GM18502 (cell line): ENCODE data around the gene EPB41L3.

ENCODE experiments used
- ATAC-seq: cut with Tn5 transposase; IDR thresholded peaks from one replicate; pipeline ENCODE4 v1.9.1; 2021; ENCODE audit warnings: mild to moderate bottlenecking; ENCODE audit not compliant: unreplicated experiment, poor library complexity

The EPB41L3 gene

DNA sequence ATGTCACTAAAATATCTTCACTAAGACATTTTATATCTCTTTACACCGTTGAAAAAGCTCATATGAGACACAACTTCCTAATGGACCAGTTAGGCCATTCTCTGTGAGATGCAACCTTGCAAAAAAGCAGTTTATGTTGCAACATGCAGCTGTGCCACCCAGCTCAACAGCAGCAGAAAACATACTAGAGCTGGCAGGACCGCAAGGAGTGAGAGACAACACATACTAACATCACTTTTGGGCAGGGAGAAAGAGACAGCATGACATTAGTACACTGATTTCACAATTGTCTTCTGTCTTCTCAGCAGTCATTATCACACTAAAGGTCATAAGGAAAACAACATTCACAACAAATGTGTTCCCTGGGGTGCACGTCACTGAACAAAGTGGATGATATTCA lies 122.9 kb downstream of the EPB41L3 start:
- no peak for ATAC-seq

- ATAC-seq = no peak
Measured at GRCh38 chr18:5419601-5420000, 124.2 kb downstream of the EPB41L3 start.

- ATAC-seq = no peak
Measured at GRCh38 chr18:5419030-5419429, 124.8 kb downstream of the EPB41L3 start.

DNA sequence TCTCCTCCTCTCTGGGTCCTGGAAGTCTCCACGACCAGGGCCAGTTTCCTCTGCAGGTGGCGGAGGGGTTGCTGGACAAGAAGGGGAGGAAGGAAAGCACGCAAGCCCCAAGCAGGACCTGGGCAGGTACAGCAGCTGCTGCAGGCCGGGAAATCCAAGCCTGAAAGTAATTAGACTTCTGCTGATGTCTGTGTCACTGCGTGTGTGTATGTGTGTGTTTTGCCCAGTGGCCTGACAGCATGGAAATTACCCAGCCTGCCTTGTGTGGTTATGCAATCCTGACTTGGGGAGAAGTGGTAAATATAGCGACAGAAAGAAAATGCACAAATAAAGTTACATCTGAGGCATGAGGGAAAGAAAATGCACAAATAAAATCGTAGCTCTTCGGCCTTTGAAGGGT lies 126.5 kb downstream of the EPB41L3 start:
- no peak for ATAC-seq

- ATAC-seq = no peak
Measured at GRCh38 chr18:5416112-5416511, 127.7 kb downstream of the EPB41L3 start.

- no peak for ATAC-seq
Measured at GRCh38 chr18:5415665-5416064, 128.1 kb downstream of the EPB41L3 start.

DNA sequence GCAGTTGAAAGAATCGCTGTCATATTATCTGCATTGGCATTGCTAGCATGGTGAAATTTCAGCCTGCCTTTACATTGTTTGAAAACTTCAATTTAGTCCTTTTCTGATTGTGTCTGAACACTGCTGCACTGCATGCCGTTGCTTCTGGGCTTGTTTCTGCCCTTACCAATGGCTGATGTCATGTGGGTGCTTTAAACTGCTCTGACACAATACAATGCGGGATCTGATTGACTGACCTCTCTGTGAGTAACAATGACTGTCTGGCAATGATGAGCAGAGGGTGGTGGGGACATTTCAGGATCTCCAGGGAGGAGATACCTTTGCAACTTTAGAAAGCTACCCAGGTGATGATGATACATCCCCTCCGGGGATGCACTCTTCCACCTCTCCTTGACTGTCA lies 128.8 kb downstream of the EPB41L3 start:
- ATAC-seq = no peak

GRCh38 chr18:5414546-5414945 lies 129.3 kb downstream of the EPB41L3 start:
- no peak for ATAC-seq

GRCh38 chr18:5413447-5413846 lies 130.3 kb downstream of the EPB41L3 start:
- ATAC-seq = no peak

DNA sequence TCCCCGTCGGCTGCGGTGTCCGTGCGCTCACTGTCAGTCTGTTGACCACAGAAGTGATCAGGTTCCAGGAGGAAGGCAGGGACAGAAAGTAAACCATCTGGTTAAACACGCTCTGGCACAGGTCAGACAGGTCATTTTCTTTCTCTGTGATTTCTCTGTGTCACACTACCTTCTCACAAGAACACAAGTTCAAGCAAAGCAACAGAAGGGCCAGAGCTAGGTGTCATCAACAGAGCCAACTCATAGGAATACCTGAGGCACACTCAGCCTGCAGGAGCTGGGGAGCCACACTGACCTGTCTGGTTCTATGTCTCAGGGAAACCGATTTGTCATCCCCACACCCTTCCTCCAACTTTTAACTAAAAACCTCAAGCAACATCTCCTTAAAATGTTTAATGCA lies 133.2 kb downstream of the EPB41L3 start:
- no peak for ATAC-seq

DNA sequence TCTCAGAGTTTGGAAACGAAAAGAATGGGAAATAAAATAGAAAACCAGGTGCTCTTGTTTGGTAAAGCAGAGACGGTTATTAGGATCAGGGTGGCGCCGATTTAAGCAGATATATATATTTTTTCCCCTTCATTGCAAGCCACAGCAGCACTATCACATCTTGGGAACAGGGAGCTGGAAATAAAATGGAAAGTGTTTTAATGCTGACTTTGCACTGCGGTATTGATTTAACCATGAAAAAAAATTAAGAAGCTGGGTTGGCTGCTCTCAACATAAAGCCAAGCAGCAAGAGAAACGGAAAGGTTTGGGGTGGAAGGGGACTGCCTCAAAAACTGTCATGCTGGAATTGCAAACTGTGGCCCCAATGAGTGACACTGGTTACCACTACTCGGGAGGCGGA lies 145.5 kb downstream of the EPB41L3 start:
- no peak for ATAC-seq

GRCh38 chr18:5397102-5397501 lies 146.7 kb downstream of the EPB41L3 start:
- ATAC-seq = no peak

- ATAC-seq = peak; percentile 63
Measured at GRCh38 chr18:5395860-5396448, 147.8 kb downstream of the EPB41L3 start.

- no peak for ATAC-seq
Measured at GRCh38 chr18:5393779-5394178, 150.0 kb downstream of the EPB41L3 start.

DNA sequence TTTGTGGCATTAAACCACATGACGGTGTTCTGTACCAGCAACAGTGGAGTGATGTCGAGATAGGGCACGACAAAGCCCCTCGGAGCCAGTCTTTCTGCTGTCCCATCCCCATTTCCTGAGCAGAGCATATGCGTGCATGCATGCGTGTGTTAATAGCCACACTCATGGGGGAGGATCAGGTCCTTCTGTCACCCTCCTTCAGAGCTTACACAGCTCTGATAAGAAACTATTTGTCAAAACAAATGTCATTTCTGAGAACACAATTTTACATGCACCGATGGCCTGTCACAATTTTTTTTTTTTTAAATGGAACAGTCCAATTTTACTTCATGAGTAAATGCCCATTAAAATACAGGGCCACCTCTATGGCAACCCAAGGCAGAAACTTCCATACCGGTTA lies 152.4 kb downstream of the EPB41L3 start:
- no peak for ATAC-seq

GRCh38 chr18:5389356-5389755 lies 154.4 kb downstream of the EPB41L3 start:
- no peak for ATAC-seq

DNA sequence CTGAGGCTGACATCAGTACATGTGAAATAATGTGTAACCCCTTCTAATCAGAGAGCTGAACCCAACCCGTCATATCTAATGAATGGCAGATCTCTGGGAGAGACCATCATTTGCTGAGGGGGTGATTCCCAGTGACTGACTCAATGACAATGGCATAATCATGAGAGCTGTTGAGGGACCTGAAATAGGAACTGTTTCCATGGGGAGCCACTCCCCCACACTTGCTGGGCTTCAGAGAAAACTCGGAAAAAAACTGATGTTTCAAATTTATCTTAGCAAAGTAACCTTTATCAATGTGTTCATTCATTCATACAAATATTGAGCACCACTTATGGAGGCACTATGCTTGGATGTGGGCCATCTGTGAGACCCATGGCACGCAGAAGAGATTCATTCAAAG lies 154.9 kb downstream of the EPB41L3 start:
- ATAC-seq = no peak

DNA sequence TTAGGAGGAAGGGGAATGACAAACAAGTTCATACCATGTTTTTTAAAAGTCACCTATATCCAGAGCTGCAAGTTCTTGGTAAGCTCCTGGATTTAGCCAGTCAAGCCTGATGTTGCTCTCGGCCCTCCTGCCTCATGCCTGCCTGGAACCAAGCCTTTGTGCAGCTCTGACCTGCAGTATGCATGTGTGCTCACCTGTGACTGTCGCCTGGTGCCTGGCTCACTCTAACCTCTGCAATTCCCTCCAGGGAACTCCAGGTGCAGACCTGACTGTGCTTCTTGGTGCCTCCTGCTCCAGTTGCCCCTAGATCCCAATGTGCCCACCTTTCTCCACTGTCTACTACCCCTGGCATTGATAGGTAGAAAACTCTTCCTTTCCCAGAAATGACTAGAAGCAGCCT lies 163.2 kb downstream of the EPB41L3 start:
- no peak for ATAC-seq

- ATAC-seq = no peak
Measured at GRCh38 chr18:5376986-5377385, 166.8 kb downstream of the EPB41L3 start.

DNA sequence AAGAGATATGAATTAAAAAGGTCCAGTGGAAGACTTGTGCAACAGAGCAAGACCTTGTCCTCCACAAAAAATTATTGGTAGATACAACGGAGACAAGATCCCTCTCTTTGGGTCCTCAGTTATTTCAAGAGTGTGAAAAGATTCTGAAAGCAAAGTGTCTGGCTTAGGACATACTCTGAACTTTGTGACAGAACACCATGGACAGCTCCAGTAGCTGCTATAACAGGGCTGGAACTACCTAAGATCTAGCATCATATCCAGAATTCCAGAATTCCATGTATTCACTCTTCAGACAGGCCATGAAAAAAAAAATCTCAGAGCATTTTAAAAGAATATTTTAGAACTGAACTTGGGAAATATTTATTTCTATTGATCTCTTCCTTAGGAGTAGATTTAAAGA lies 173.5 kb downstream of the EPB41L3 start:
- no peak for ATAC-seq

DNA sequence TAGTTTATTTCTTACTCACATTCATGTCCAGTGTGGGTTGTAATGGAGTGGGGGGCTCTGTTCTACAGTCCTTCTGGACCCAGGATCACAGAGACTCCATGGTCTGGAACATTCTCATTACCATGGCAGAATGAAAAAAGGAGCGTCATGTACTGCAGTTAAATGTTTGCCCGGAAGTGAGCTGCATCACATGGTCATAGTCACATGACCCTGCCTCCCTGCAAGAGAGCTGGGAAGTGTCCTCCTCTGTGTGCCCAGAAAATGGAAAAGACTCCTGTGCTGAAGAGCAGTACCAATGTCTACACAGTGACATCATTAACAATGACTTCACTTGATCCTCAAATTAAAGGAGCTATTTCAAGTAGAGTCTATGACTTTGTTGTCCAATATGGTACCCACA lies 174.3 kb downstream of the EPB41L3 start:
- no peak for ATAC-seq

DNA sequence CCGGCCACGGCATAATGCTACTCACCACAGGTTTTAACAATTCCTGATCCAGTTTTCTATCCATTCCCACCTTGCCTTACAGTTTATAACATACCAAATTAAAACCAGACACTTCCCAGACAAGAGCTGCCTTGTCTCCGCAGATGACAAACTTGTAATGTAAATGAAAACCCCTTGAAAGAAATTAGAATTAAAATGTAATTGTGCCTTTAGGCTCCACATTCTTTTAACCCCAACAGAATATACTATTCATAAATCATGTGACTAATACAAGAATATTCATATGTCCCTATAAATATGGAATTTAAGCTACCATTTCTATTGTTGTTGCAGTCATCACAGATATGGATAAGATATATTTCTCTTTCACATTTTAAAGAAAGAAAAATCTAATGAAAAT lies 178.4 kb downstream of the EPB41L3 start:
- ATAC-seq = no peak

DNA sequence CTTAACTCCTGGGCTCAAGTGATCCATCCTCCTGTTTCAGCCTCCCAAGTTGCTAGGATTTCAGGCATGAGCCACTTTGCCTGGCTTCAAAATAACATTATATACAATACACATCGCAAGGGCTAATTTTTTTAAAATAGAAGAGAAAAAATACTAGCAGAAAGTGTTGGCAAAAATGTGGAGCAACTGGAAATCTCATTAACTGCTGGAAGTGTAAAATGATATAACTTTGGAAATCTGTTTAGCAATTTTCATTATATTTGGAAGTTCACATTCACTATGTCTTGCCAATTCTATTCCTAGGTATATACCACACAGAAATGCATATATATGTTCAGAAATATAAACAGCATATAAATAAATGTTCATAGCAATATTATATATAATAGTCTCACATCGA lies 193.2 kb downstream of the EPB41L3 start:
- no peak for ATAC-seq
